Neural progenitor cell (in vitro differentiated cells): ENCODE results near the gene RAB40B. TPM values are rescaled to one million over a fixed set of nuclear protein-coding genes. Genes with fewer than 3 reads are reported as not detected.

Experiments used
- DNase-seq: peaks from one replicate; pipeline ENCODE4 v3.0.0-alpha.2; 2016; ENCODE audit warnings: low spot score
- H2AFZ ChIP-seq: fragments of 200-600 bp; sonication (generic); replicated peaks from 2 replicates; pipeline ENCODE4 v1.6.1; 2016; ENCODE audit warnings: antibody characterized with exemption
- H3F3A ChIP-seq: fragments of 200-600 bp; sonication (generic); 2 replicates; pipeline ENCODE4 v1.6.1; 2016; ENCODE audit warnings: antibody characterized with exemption, low read depth
- H3K27ac ChIP-seq: fragments of 200-600 bp; sonication (generic); 2 replicates; pipeline ENCODE4 v1.5.1; 2016; ENCODE audit warnings: mild to moderate bottlenecking
- H3K27me3 ChIP-seq: fragments of 200-600 bp; sonication (generic); 2 replicates; pipeline ENCODE4 v1.6.1; 2016; ENCODE audit warnings: mild to moderate bottlenecking, moderate library complexity
- H3K36me3 ChIP-seq: fragments of 200-600 bp; sonication (generic); 2 replicates; pipeline ENCODE4 v1.5.1; 2016
- H3K4me1 ChIP-seq: fragments of 200-600 bp; sonication (generic); 2 replicates; pipeline ENCODE4 v1.6.1; 2016; ENCODE audit warnings: mixed run types
- H3K4me2 ChIP-seq: fragments of 200-600 bp; sonication (generic); 2 replicates; pipeline ENCODE4 v1.6.1; 2016
- H3K4me3 ChIP-seq: fragments of 200-600 bp; sonication (generic); 2 replicates; pipeline ENCODE4 v1.5.1; 2016
- H3K79me2 ChIP-seq: fragments of 200-600 bp; sonication (generic); 2 replicates; pipeline ENCODE4 v1.6.1; 2016; ENCODE audit warnings: low read depth
- H3K9ac ChIP-seq: fragments of 200-600 bp; sonication (generic); 2 replicates; pipeline ENCODE4 v1.6.1; 2016
- H3K9me3 ChIP-seq: fragments of 200-600 bp; sonication (generic); 2 replicates; pipeline ENCODE4 v1.5.1; 2016; ENCODE audit warnings: low read depth
- H4K20me1 ChIP-seq: fragments of 200-600 bp; sonication (generic); 2 replicates; pipeline ENCODE4 v1.6.1; 2016; ENCODE audit warnings: low read depth
- H3K27ac Mint-ChIP-seq: 3 replicates; pipeline ENCODE4 v1.8.0; 2021; ENCODE audit warnings: mixed read lengths
- H3K27me3 Mint-ChIP-seq: 2 replicates; pipeline ENCODE4 v1.8.0; 2022; ENCODE audit warnings: low read depth, mild to moderate bottlenecking, inconsistent platforms, moderate library complexity, mixed read lengths; ENCODE audit not compliant: insufficient read depth
- H3K36me3 Mint-ChIP-seq: 3 replicates; pipeline ENCODE4 v1.8.0; 2021; ENCODE audit warnings: mixed read lengths
- H3K4me1 Mint-ChIP-seq: 3 replicates; pipeline ENCODE4 v1.8.0; 2021; ENCODE audit warnings: mixed read lengths
- H3K4me3 Mint-ChIP-seq: 3 replicates; pipeline ENCODE4 v1.8.0; 2021; ENCODE audit warnings: mild to moderate bottlenecking, moderate library complexity, mixed read lengths
- H3K9me3 Mint-ChIP-seq: 3 replicates; pipeline ENCODE4 v1.8.0; 2020; ENCODE audit warnings: mixed read lengths
- EZH2 ChIP-seq: fragments of 200-600 bp; sonication (generic); IDR thresholded peaks from 2 replicates; pipeline ENCODE4 v1.6.1; 2017; ENCODE audit warnings: antibody characterized with exemption, mild to moderate bottlenecking, moderate library complexity
- EZH2phosphoT487 ChIP-seq: fragments of 200-600 bp; sonication (generic); IDR thresholded peaks from 2 replicates; pipeline ENCODE4 v1.6.1; 2017; ENCODE audit warnings: antibody characterized with exemption
- total RNA-seq: library from RNA; depleted of rRNA; stranded (reverse); fragments of >200 nt; gene quantifications from 2 replicates; pipeline ENCODE4 v1.2.3, GENCODE V29; 2015; ENCODE audit warnings: low replicate concordance
- TF ChIP-seq, protein P1 (sequence below): fragments of 200-600 bp; sonication (generic); IDR thresholded peaks from 2 replicates; pipeline ENCODE4 v1.5.1; 2017; ENCODE audit warnings: antibody characterized with exemption, mild to moderate bottlenecking

RAB40B gene
- total RNA-seq, 1 donor from 2014 or later, result 5.6 TPM

- peaks cover 3% of the 10 kb centered on the region for H3K4me1 Mint-ChIP-seq
- Histone ChIP-seq H4K20me1 (no peaks in the 10 kb centered on the region), H3K4me1 (no peaks in the 10 kb centered on the region), H3F3A (peaks cover 7% of the 10 kb centered on the region), H3K27ac (no peak overlapping the region), H3K79me2 (no peaks in the 10 kb centered on the region), H3K27me3 (no peaks in the 10 kb centered on the region), H3K9ac (no peak overlapping the region), H3K9me3 (no peaks in the 10 kb centered on the region), H3K4me2 (no peak overlapping the region), H3K4me3 (no peak overlapping the region), H2AFZ (no peak overlapping the region), H3K36me3 (no peaks in the 10 kb centered on the region)
- H3K36me3 Mint-ChIP-seq, result peaks cover 30% of the 10 kb centered on the region
- H3K4me3 Mint-ChIP-seq, result no peak overlapping the region
- no peak overlapping the region for H3K27ac Mint-ChIP-seq
- no peak for TF ChIP-seq EZH2phosphoT487
- TF ChIP-seq, protein P1, sequence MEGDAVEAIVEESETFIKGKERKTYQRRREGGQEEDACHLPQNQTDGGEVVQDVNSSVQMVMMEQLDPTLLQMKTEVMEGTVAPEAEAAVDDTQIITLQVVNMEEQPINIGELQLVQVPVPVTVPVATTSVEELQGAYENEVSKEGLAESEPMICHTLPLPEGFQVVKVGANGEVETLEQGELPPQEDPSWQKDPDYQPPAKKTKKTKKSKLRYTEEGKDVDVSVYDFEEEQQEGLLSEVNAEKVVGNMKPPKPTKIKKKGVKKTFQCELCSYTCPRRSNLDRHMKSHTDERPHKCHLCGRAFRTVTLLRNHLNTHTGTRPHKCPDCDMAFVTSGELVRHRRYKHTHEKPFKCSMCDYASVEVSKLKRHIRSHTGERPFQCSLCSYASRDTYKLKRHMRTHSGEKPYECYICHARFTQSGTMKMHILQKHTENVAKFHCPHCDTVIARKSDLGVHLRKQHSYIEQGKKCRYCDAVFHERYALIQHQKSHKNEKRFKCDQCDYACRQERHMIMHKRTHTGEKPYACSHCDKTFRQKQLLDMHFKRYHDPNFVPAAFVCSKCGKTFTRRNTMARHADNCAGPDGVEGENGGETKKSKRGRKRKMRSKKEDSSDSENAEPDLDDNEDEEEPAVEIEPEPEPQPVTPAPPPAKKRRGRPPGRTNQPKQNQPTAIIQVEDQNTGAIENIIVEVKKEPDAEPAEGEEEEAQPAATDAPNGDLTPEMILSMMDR, result no peak
- no peak for TF ChIP-seq EZH2
- no peak for DNase-seq
- H3K27me3 Mint-ChIP-seq, result peaks cover 10% of the 10 kb centered on the region
- H3K9me3 Mint-ChIP-seq, result peaks cover 7% of the 10 kb centered on the region
Observed at GRCh38 chr17:82729479-82730260, 31.2 kb upstream of the RAB40B start.

DNA sequence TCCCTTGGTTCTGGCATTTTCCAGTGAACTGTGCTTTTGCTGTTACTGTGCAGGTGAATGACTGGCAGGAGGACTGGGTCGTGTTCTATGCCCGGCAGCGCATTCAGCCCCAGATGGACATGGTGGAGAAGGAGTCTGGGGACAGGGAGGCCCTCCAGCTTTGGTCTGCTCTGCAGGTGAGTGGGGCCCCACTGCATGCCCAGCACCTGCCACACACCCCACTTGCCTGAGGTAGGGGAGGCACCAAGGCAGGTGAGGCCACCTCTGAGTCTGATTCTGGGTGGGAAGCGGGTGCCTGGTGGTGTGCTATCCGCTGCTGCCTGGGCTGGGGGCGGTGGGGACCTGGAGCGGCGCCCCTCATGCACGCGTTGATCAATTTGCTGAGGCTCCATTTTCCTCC is 27.9 kb upstream of the RAB40B start:
- peaks cover 5% of the 10 kb centered on the region for H3K4me1 Mint-ChIP-seq
- H3K27me3 Mint-ChIP-seq, result peaks cover 4% of the 10 kb centered on the region
- no peak for DNase-seq
- Histone ChIP-seq H3K4me3 (no peak overlapping the region), H2AFZ (no peak overlapping the region), H3K27ac (no peak overlapping the region), H3K4me2 (no peak overlapping the region), H3F3A (no peaks in the 10 kb centered on the region), H3K36me3 (no peaks in the 10 kb centered on the region), H3K79me2 (no peaks in the 10 kb centered on the region), H4K20me1 (no peaks in the 10 kb centered on the region), H3K4me1 (no peaks in the 10 kb centered on the region), H3K9me3 (no peaks in the 10 kb centered on the region), H3K9ac (no peak overlapping the region), H3K27me3 (no peaks in the 10 kb centered on the region)
- H3K4me3 Mint-ChIP-seq, result no peak overlapping the region
- TF ChIP-seq, protein P1, result no peak
- TF ChIP-seq EZH2phosphoT487, result no peak
- no peak for TF ChIP-seq EZH2
- no peaks in the 10 kb centered on the region for H3K9me3 Mint-ChIP-seq
- H3K36me3 Mint-ChIP-seq, result peaks cover 36% of the 10 kb centered on the region
- H3K27ac Mint-ChIP-seq, result no peak overlapping the region

DNA sequence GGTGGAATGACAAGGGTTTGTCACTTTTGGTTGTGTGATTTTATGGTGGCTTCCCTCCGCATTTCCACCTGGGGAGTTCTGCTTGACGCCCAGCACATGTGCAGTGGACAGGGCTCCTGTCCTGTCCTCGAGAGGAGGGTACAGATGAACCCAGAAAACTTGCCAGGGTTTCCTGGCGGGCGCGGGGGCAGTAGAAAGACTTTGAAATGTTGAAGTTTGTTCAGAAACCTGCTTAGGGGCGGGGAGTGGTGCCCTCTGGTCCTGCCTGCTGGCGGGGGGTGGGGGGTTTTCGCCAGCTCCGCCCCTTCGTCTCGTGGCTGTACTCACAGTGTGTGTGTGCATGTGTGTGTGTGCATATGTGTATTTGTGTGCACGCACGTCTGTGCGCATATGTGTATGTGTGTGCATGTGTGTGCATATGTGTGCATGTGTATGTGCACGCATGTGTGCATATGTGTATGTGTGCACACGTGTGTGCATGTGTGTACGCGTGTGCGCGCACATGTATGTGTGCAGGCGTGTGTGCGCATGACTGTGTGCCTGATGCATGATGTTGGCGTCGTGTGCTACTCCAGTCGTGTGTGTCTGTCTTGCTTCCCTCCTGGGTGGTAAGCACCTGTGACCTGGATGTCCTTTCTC is 24.8 kb upstream of the RAB40B start:
- Histone ChIP-seq H3F3A (no peaks in the 10 kb centered on the region), H2AFZ (no peak overlapping the region), H3K9ac (no peak overlapping the region), H3K4me2 (no peak overlapping the region), H3K27ac (no peak overlapping the region), H4K20me1 (peaks cover 2% of the 10 kb centered on the region), H3K27me3 (no peaks in the 10 kb centered on the region), H3K9me3 (no peaks in the 10 kb centered on the region), H3K79me2 (peaks cover under 1% of the 10 kb centered on the region), H3K4me1 (no peaks in the 10 kb centered on the region), H3K4me3 (no peak overlapping the region), H3K36me3 (no peaks in the 10 kb centered on the region)
- no peak overlapping the region for H3K4me3 Mint-ChIP-seq
- TF ChIP-seq EZH2, result no peak
- TF ChIP-seq, protein P1, result no peak
- TF ChIP-seq EZH2phosphoT487, result no peak
- peak overlapping the region; percentile 53 for H3K27ac Mint-ChIP-seq
- peaks cover 4% of the 10 kb centered on the region for H3K27me3 Mint-ChIP-seq
- no peak for DNase-seq
- H3K36me3 Mint-ChIP-seq, result peaks cover 30% of the 10 kb centered on the region
- H3K9me3 Mint-ChIP-seq, result no peaks in the 10 kb centered on the region
- peaks cover 2% of the 10 kb centered on the region for H3K4me1 Mint-ChIP-seq
